OCI-LY7 (cell line): ENCODE data around the gene STAU1. TPM values are rescaled to one million over a fixed set of nuclear protein-coding genes. Genes with fewer than 3 reads are reported as not detected.

Experiments
- BruUV-seq: library from RNA; stranded (reverse); fragments of 400-500 nt; replicated peaks from 2 replicates; lab custom pipeline; 2021; lab: Mats Ljungman, UMichigan
- CTCF ChIA-PET: fragments of 300-600 bp; sonication (Branson Sonifier 250); formaldehyde crosslinking; loops from one replicate; lab custom pipeline; 2022; ENCODE audit warnings: antibody characterized with exemption; ENCODE audit not compliant: unreplicated experiment; lab: Charles Lee
- POLR2A ChIA-PET: fragments of 300-600 bp; sonication (Branson Sonifier 250); formaldehyde crosslinking; loops from one replicate; lab custom pipeline; 2022; ENCODE audit warnings: antibody characterized with exemption; lab: Charles Lee
- DNase-seq: peaks from one replicate; pipeline ENCODE4 v3.0.0-alpha.2; 2015; ENCODE audit warnings: low spot score
- H2AFZ ChIP-seq: fragments of 200-600 bp; sonication (generic), shearing (Covaris generic); 2 replicates; pipeline ENCODE4 v1.6.1; 2014; ENCODE audit warnings: mild to moderate bottlenecking, antibody characterized with exemption, low read length, moderate library complexity
- H3K27ac ChIP-seq: fragments of 200-600 bp; sonication (generic); 2 replicates; pipeline ENCODE4 v1.5.1; 2014; ENCODE audit warnings: mixed run types, low read depth, mild to moderate bottlenecking, moderate library complexity, low read length, inconsistent platforms; ENCODE audit not compliant: poor library complexity, severe bottlenecking
- H3K36me3 ChIP-seq: fragments of 200-600 bp; sonication (generic); 2 replicates; pipeline ENCODE4 v1.6.1; 2014; ENCODE audit warnings: mild to moderate bottlenecking, antibody characterized with exemption, low read length, moderate library complexity, mixed read lengths; ENCODE audit not compliant: insufficient read depth
- H3K4me1 ChIP-seq: fragments of 200-600 bp; sonication (generic); 2 replicates; pipeline ENCODE4 v1.5.1; 2014; ENCODE audit warnings: mild to moderate bottlenecking, low read length; ENCODE audit not compliant: insufficient read depth, poor library complexity, severe bottlenecking
- H3K4me2 ChIP-seq: fragments of 200-600 bp; sonication (generic); 2 replicates; pipeline ENCODE4 v1.6.1; 2014; ENCODE audit warnings: mild to moderate bottlenecking, low read length
- H3K4me3 ChIP-seq: fragments of 200-600 bp; sonication (generic); 2 replicates; pipeline ENCODE4 v1.5.1; 2014; ENCODE audit warnings: mild to moderate bottlenecking, low read depth, low read length; ENCODE audit not compliant: poor library complexity, severe bottlenecking
- H3K79me2 ChIP-seq: fragments of 200-600 bp; sonication (generic); 2 replicates; pipeline ENCODE4 v1.6.1; 2016; ENCODE audit warnings: low read depth, mild to moderate bottlenecking, low read length, moderate library complexity, mixed read lengths; ENCODE audit not compliant: insufficient read depth
- H3K9me2 ChIP-seq: fragments of 200-600 bp; sonication (generic); 2 replicates; pipeline ENCODE4 v1.6.1; 2016; ENCODE audit warnings: mild to moderate bottlenecking, low read length, mixed read lengths; ENCODE audit not compliant: insufficient read depth
- H3K9me3 ChIP-seq: fragments of 200-600 bp; sonication (generic); 2 replicates; pipeline ENCODE4 v1.6.1; 2014; ENCODE audit warnings: mild to moderate bottlenecking, mixed run types, low read length, mixed read lengths
- H4K20me1 ChIP-seq: fragments of 200-600 bp; sonication (generic); 2 replicates; pipeline ENCODE4 v1.6.1; 2014; ENCODE audit warnings: mild to moderate bottlenecking, antibody characterized with exemption, low read length, moderate library complexity, mixed read lengths; ENCODE audit not compliant: insufficient read depth
- EZH2phosphoT487 ChIP-seq: fragments of 200-600 bp; sonication (generic); IDR thresholded peaks from 2 replicates; pipeline ENCODE4 v1.6.1; 2018; ENCODE audit warnings: low read depth, borderline replicate concordance, mild to moderate bottlenecking, mixed run types, antibody characterized with exemption, low read length, moderate library complexity, mixed read lengths
- intact Hi-C: fragments of 100-400 bp; cut with micrococcal nuclease; formaldehyde crosslinking; loops from one replicate; pipeline ENCODE4 v1.10.0; 2022; ENCODE audit not compliant: unreplicated experiment
- total RNA-seq, 2 experiments: library from RNA; depleted of rRNA in 1 of 2; stranded (reverse); fragments of >200 nt in 1 of 2; shearing (Covaris generic) in 1 of 2; gene quantifications; 2 replicates each; pipeline ENCODE4 v1.2.3, GENCODE V29; 2014 to 2022
- TF ChIP-seq, protein P1 (sequence below): fragments of 200-600 bp; sonication (generic); conservative IDR thresholded peaks from 2 replicates; pipeline ENCODE4 v1.5.1; 2014; ENCODE audit warnings: mild to moderate bottlenecking, antibody characterized with exemption, low read length, moderate library complexity, mixed read lengths

The STAU1 gene
- total RNA-seq, 2 experiments from 2014 or later, result 36.8 to 66.8 TPM

DNA sequence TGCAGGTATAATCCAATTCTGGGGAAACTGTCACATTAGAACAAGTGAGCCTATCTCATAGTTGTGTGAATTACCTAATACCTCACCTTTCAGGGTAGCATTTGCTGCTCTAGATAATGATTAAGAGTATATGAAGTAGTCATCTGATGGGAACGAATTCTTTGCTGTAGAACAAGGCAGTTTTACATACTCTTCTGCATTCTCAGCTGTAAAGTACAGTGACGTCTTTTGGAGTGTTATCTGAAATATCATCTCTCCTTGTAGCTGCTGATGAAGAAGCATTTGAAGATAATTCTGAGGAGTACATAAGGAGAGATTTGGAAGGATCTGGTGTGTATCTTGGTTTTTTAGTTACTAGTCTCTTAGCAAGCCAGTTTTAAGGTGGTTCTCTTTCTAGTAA is 113.6 kb downstream of the STAU1 start:
- Histone ChIP-seq H3K9me3 (no peaks in the 10 kb centered on the region), H3K4me2 (no peak overlapping the region), H3K79me2 (peaks cover 5% of the 10 kb centered on the region; the same call in 1 of the 2 replicates), H3K4me3 (no peak overlapping the region), H3K4me1 (no peaks in the 10 kb centered on the region), H3K36me3 (peaks cover 97% of the 10 kb centered on the region), H3K9me2 (no peaks in the 10 kb centered on the region), H2AFZ (no peak overlapping the region), H4K20me1 (no peaks in the 10 kb centered on the region), H3K27ac (no peak overlapping the region)
- ChIA-PET CTCF (no interaction called here), POLR2A (interaction anchor here (0.6 kb wide), 1 partner anchor 12 kb away, joined by 5 read pairs; no protein-coding TSS in a partner anchor)
- TF ChIP-seq, protein P1, sequence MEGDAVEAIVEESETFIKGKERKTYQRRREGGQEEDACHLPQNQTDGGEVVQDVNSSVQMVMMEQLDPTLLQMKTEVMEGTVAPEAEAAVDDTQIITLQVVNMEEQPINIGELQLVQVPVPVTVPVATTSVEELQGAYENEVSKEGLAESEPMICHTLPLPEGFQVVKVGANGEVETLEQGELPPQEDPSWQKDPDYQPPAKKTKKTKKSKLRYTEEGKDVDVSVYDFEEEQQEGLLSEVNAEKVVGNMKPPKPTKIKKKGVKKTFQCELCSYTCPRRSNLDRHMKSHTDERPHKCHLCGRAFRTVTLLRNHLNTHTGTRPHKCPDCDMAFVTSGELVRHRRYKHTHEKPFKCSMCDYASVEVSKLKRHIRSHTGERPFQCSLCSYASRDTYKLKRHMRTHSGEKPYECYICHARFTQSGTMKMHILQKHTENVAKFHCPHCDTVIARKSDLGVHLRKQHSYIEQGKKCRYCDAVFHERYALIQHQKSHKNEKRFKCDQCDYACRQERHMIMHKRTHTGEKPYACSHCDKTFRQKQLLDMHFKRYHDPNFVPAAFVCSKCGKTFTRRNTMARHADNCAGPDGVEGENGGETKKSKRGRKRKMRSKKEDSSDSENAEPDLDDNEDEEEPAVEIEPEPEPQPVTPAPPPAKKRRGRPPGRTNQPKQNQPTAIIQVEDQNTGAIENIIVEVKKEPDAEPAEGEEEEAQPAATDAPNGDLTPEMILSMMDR, result no peak
- no peak for TF ChIP-seq EZH2phosphoT487
- BruUV-seq, result no TSS peak
- intact Hi-C loops, result no loop called here
- DNase-seq, result no peak

Other genes starting within 250 kb of the STAU1 start
- gene CSE1L, start 142.0 kb downstream of the STAU1 start, total RNA-seq (2014; rRNA removed; shearing (Covaris generic)), result 90.2 and 104 TPM in 2 replicates
- gene CSE1L, start 142.0 kb downstream of the STAU1 start, total RNA-seq (2022), result 144 and 145 TPM in 2 replicates
- gene DDX27, start 31.1 kb upstream of the STAU1 start, total RNA-seq (2014; rRNA removed; shearing (Covaris generic)), result 48.2 and 53.9 TPM in 2 replicates
- 54.3 and 57.0 TPM in 2 replicates for gene DDX27, start 31.1 kb upstream of the STAU1 start, total RNA-seq (2022)
- 14.9 and 15.1 TPM in 2 replicates for gene ZNFX1, start 89.7 kb upstream of the STAU1 start, total RNA-seq (2014; rRNA removed; shearing (Covaris generic))
- 17.1 and 17.6 TPM in 2 replicates for gene ZNFX1, start 89.7 kb upstream of the STAU1 start, total RNA-seq (2022)